ENCODE measurements around the gene CDH5. TPM values are rescaled to one million over a fixed set of nuclear protein-coding genes. Genes with fewer than 3 reads are reported as not detected.

The CDH5 gene
- total and polyA plus RNA-seq, 9 donors = 6.0 to 36.8 (median 13.4) TPM

GRCh38 chr16:66402591-66403230, 36.2 kb downstream of the CDH5 start:
- Histone ChIP-seq H3K36me3 (no peaks in the 10 kb centered on the region), H3K9me3 (no peaks in the 10 kb centered on the region), H3K4me3 (no peak overlapping the region), H3K27ac (no peak overlapping the region), H3K27me3 (no peaks in the 10 kb centered on the region), H3K4me1 (ENCODE audit: insufficient read depth) (peaks cover 2% of the 10 kb centered on the region)
- no peak for DNase-seq
- 71 to 87% (median 85%) methylated on average over 61 of the region's 61 CpGs for WGBS, 3 donors
- intact Hi-C loops (cut with DNase I) = loop anchor here (10.0 kb wide), 4 partner anchors 82 to 462 kb away; partner anchors contain the start of gene CMTM3 (in 3 of the 4)
- TF ChIP-seq EP300 (IDR thresholded peaks at IDR 0.05) = no peak
- TF ChIP-seq POLR2A (IDR thresholded peaks at IDR 0.05) = no peak
- no peak for TF ChIP-seq CTCF (IDR thresholded peaks at IDR 0.05)

- H3K27me3 ChIP-seq = no peaks in the 10 kb centered on the region
- TF ChIP-seq EP300 (IDR thresholded peaks at IDR 0.05) (no peak), POLR2A (IDR thresholded peaks at IDR 0.05) (no peak), CTCF (IDR thresholded peaks at IDR 0.05) (no peak)
- peaks cover 3% of the 10 kb centered on the region for H3K4me1 ChIP-seq (ENCODE audit: insufficient read depth)
- H3K36me3 ChIP-seq = no peaks in the 10 kb centered on the region
- no peak for DNase-seq
- no peak overlapping the region for H3K27ac ChIP-seq
- no peak overlapping the region for H3K4me3 ChIP-seq
- intact Hi-C loops (cut with DNase I) = loop anchor here (10.0 kb wide), 4 partner anchors 81 to 461 kb away; partner anchors contain the start of gene CMTM3 (in 3 of the 4)
- WGBS, 3 donors = 75 to 88% (median 79%) methylated on average over 5 of the region's 5 CpGs
- no peaks in the 10 kb centered on the region for H3K9me3 ChIP-seq
Measured at GRCh38 chr16:66403531-66404145, 37.1 kb downstream of the CDH5 start.

DNA sequence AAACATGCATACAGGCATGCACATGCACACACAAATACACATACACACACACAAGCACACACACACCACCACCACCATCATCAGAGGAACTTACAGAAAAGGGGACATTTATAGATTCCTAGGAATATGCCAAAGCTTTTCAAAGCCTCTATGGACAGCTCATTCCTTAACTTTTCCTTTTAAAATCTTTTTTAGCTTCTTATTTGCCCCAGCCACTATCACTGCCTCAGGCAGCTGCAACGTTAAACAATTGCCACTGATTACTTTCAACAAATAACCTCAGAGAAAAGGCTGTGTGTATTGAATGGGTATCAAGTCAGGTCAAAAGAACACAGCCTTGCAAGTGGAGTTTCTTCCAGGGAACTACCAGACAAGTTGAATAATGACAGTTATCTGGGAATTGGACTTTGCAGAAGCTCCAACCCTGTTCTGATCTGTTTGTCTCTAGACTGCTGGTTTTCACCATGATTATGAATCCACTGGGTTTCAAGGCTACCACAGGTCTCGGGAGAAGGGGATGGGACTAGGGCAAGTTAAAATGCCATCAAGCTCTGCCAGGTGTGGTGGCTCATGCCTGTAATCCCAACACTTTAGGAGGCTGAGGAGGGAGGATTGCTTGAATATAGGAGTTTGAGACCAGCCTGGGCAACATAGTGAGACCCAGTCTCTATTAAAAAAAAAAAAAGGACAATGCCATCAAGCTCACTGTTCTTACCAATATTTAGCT, 38.7 kb downstream of the CDH5 start:
- Histone ChIP-seq H3K4me3 (no peak overlapping the region), H3K9me3 (no peaks in the 10 kb centered on the region), H3K27ac (no peak overlapping the region), H3K4me1 (ENCODE audit: insufficient read depth) (peaks cover 3% of the 10 kb centered on the region), H3K27me3 (no peaks in the 10 kb centered on the region), H3K36me3 (no peaks in the 10 kb centered on the region)
- no peak for TF ChIP-seq POLR2A (IDR thresholded peaks at IDR 0.05)
- 76 to 86% (median 85%) methylated on average over 2 of the region's 2 CpGs for WGBS, 3 donors
- no peak for DNase-seq
- intact Hi-C loops (cut with DNase I) = loop anchor here (5.0 to 10.0 kb wide), 6 partner anchors 77 to 462 kb away; partner anchors contain the start of gene CMTM3 (in 3 of the 4)

- WGBS, 3 donors = 0% methylated on average over 35 of the region's 35 CpGs
- H3K27ac ChIP-seq = no peak overlapping the region
Measured at GRCh38 chr16:66406534-66407221, 40.2 kb downstream of the CDH5 start.

More at GRCh38 chr16:66406534-66407221, 40.2 kb downstream of the CDH5 start:
- peak overlapping the region; percentile 41 for H3K4me3 ChIP-seq
- H3K9me3 ChIP-seq = no peaks in the 10 kb centered on the region
- H3K27me3 ChIP-seq = no peaks in the 10 kb centered on the region
- TF ChIP-seq EP300 (IDR thresholded peaks at IDR 0.05) = no peak
- TF ChIP-seq POLR2A (IDR thresholded peaks at IDR 0.05) = no peak
- peak; percentile 84 to 94 (median 93) for TF ChIP-seq CTCF (IDR thresholded peaks at IDR 0.05)
- no peaks in the 10 kb centered on the region for H3K36me3 ChIP-seq
- intact Hi-C loops (cut with DNase I) = loop anchor here (5.0 to 10.0 kb wide), 6 partner anchors 76 to 461 kb away; partner anchors contain the start of gene CMTM3 (in 3 of the 4)
- peak; percentile 81 to 92 (median 90) for DNase-seq
- H3K4me1 ChIP-seq (ENCODE audit: insufficient read depth) = peaks cover 2% of the 10 kb centered on the region
